Nephron (organoid): ENCODE data around the gene ALDH1A1.
"Not testable (repeated sequence)": the region's sequence is repeated elsewhere in the genome, so short reads cannot be mapped to it uniquely, and the experiment has no call there.

Experiments
- H3K27ac Mint-ChIP-seq, 3 experiments: 2 replicates each; pipeline ENCODE4 v1.8.0; 2020; ENCODE audit warnings: mixed read lengths in 3 of 3, mild to moderate bottlenecking in 2 of 3, moderate library complexity in 1 of 3
- H3K27me3 Mint-ChIP-seq: 2 replicates; pipeline ENCODE4 v1.8.0; 2021; ENCODE audit warnings: low read depth, mild to moderate bottlenecking, moderate library complexity, mixed read lengths
- H3K36me3 Mint-ChIP-seq: 2 replicates; pipeline ENCODE4 v1.8.0; 2020; ENCODE audit warnings: low read depth, mixed read lengths
- H3K4me1 Mint-ChIP-seq: 2 replicates; pipeline ENCODE4 v1.8.0; 2020; ENCODE audit warnings: mixed read lengths
- H3K4me3 Mint-ChIP-seq, 3 experiments: 2 replicates each; pipeline ENCODE4 v1.8.0; 2020; ENCODE audit warnings: mild to moderate bottlenecking in 3 of 3, mixed read lengths in 3 of 3, moderate library complexity in 2 of 3
- H3K9me3 Mint-ChIP-seq: 2 replicates; pipeline ENCODE4 v1.8.0; 2020; ENCODE audit warnings: mixed read lengths
- TF ChIP-seq, protein P1 (sequence below), 3 experiments: fragments of 200-600 bp; sonication (generic); IDR thresholded peaks; one replicate each; pipeline ENCODE4 v1.5.0; 2021; ENCODE audit warnings: antibody characterized with exemption in 3 of 3; ENCODE audit not compliant: unreplicated experiment in 3 of 3

ALDH1A1 gene

GRCh38 chr9:72874344-72874743 is 78.5 kb downstream of the ALDH1A1 start:
- H3K27me3 Mint-ChIP-seq: no peaks in the 10 kb centered on the region

DNA sequence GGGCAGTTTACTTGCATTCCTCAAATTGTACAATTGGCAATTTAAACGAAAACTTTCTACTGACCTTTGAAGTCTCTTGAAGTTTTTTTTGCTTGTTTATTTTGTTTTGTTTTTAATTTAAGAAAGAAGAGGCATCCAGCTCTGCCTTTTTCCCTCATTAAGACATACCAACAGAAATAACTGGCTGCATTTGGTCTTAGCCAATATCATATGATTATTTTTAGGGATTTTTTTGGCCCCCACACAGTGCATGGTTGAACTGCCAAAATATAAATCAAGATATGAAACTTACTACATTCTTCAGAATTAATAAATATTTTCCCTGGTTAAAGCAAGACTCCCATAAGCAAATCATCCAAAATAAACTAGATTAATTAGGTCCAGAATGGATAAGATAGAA is 79.4 kb downstream of the ALDH1A1 start:
- peaks cover 33% of the 10 kb centered on the region for H3K4me1 Mint-ChIP-seq
- H3K27ac Mint-ChIP-seq: peak overlapping the region; percentile 6 to 93 (median 83)

More at GRCh38 chr9:72874344-72874743, 78.5 kb downstream of the ALDH1A1 start:
- Mint-ChIP-seq H3K4me3 (no peak overlapping the region), H3K4me1 (peaks cover 33% of the 10 kb centered on the region), H3K36me3 (no peaks in the 10 kb centered on the region), H3K27ac (peak overlapping the region in 1 of 3 experiments; percentile 93), H3K9me3 (peaks cover 14% of the 10 kb centered on the region)
- TF ChIP-seq, protein P1, sequence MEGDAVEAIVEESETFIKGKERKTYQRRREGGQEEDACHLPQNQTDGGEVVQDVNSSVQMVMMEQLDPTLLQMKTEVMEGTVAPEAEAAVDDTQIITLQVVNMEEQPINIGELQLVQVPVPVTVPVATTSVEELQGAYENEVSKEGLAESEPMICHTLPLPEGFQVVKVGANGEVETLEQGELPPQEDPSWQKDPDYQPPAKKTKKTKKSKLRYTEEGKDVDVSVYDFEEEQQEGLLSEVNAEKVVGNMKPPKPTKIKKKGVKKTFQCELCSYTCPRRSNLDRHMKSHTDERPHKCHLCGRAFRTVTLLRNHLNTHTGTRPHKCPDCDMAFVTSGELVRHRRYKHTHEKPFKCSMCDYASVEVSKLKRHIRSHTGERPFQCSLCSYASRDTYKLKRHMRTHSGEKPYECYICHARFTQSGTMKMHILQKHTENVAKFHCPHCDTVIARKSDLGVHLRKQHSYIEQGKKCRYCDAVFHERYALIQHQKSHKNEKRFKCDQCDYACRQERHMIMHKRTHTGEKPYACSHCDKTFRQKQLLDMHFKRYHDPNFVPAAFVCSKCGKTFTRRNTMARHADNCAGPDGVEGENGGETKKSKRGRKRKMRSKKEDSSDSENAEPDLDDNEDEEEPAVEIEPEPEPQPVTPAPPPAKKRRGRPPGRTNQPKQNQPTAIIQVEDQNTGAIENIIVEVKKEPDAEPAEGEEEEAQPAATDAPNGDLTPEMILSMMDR (IDR thresholded peaks at IDR 0.05; ENCODE audit: unreplicated experiment in 3 of 3): no peak

DNA sequence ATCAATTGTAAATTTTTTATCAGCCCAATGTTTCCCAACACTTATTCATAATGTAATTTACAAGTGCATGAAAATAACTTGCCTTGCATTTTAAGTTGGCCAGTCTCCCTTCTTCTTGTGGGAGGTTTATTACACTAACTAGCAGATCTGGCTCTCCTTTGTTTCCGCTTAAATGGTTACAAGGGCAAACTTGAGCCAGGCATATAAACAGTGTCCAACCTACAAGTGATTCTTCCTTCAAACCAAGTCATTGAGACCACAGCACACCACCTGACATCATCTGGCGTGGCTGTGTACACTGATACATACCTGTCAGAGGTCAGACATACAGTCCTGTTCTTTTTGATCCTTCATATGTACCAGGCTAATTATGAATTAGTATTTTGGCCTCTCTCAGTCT is 80.1 kb downstream of the ALDH1A1 start:
- Mint-ChIP-seq H3K27ac (peak overlapping the region; percentile 29 to 93 (median 80)), H3K36me3 (no peaks in the 10 kb centered on the region), H3K9me3 (peaks cover 10% of the 10 kb centered on the region), H3K4me3 (no peak overlapping the region), H3K4me1 (peaks cover 33% of the 10 kb centered on the region), H3K27me3 (no peaks in the 10 kb centered on the region)
- TF ChIP-seq, protein P1 (IDR thresholded peaks at IDR 0.05; ENCODE audit: unreplicated experiment in 3 of 3): no peak

More for the DNA sequence above, 79.4 kb downstream of the ALDH1A1 start:
- peaks cover 8% of the 10 kb centered on the region for H3K9me3 Mint-ChIP-seq
- H3K36me3 Mint-ChIP-seq: no peaks in the 10 kb centered on the region
- TF ChIP-seq, protein P1 (IDR thresholded peaks at IDR 0.05; ENCODE audit: unreplicated experiment in 3 of 3): no peak
- no peak overlapping the region for H3K4me3 Mint-ChIP-seq
- H3K27me3 Mint-ChIP-seq: no peaks in the 10 kb centered on the region

GRCh38 chr9:72871685-72872084 is 81.2 kb downstream of the ALDH1A1 start:
- Mint-ChIP-seq H3K27me3 (no peaks in the 10 kb centered on the region), H3K9me3 (peaks cover 9% of the 10 kb centered on the region), H3K27ac (peak overlapping the region in 1 of 3 experiments; percentile 49), H3K4me3 (no peak overlapping the region), H3K4me1 (peaks cover 33% of the 10 kb centered on the region), H3K36me3 (peaks cover 3% of the 10 kb centered on the region)
- TF ChIP-seq, protein P1 (IDR thresholded peaks at IDR 0.05; ENCODE audit: unreplicated experiment in 3 of 3): peak; percentile 40 to 62 (median 51)

- TF ChIP-seq, protein P1 (IDR thresholded peaks at IDR 0.05; ENCODE audit: unreplicated experiment in 3 of 3): no peak
- H3K27ac Mint-ChIP-seq: peak overlapping the region; percentile 14 to 90 (median 66)
- peaks cover 7% of the 10 kb centered on the region for H3K9me3 Mint-ChIP-seq
- peaks cover 13% of the 10 kb centered on the region for H3K4me1 Mint-ChIP-seq
- H3K27me3 Mint-ChIP-seq: no peaks in the 10 kb centered on the region
- H3K36me3 Mint-ChIP-seq: peaks cover 3% of the 10 kb centered on the region
- no peak overlapping the region for H3K4me3 Mint-ChIP-seq
These were observed 88.5 kb downstream of the ALDH1A1 start for GRCh38 chr9:72864327-72864726.

DNA sequence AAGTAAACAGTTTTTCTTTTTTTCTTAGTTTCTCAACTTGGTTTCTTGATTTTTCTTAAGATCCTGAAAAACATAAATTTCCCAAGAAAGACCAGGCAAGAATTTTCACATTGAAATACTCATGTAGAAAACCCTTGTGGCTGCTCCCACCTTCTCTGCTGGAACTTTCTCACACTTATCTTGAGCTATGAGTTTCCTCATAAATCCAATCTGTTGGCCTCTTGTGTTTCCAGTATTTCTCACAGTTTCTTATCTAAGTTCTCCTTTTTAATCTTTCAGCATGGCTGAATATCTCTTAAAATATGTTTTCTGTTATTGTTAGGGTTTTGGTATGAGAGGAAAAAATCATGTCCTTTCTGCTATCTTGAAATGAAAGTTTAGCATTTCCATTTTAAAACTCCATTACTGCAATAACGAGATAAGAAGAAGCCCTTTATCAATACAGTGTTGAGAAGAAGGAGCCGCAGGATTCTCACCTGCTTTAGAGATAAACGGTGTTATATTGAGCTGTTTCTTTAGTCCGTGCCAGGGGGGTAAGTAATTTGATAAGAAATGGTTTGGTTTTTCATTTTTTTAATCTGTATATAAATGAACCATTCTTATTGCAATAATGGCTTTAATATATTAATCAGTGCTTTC is 89.3 kb downstream of the ALDH1A1 start:
- no peak overlapping the region for H3K4me3 Mint-ChIP-seq
- H3K27ac Mint-ChIP-seq: peak overlapping the region; percentile 14 to 28 (median 21)
- TF ChIP-seq, protein P1 (IDR thresholded peaks at IDR 0.05; ENCODE audit: unreplicated experiment in 3 of 3): no peak
- peaks cover 13% of the 10 kb centered on the region for H3K4me1 Mint-ChIP-seq
- H3K36me3 Mint-ChIP-seq: peaks cover 3% of the 10 kb centered on the region
- H3K27me3 Mint-ChIP-seq: no peaks in the 10 kb centered on the region
- peaks cover 7% of the 10 kb centered on the region for H3K9me3 Mint-ChIP-seq

DNA sequence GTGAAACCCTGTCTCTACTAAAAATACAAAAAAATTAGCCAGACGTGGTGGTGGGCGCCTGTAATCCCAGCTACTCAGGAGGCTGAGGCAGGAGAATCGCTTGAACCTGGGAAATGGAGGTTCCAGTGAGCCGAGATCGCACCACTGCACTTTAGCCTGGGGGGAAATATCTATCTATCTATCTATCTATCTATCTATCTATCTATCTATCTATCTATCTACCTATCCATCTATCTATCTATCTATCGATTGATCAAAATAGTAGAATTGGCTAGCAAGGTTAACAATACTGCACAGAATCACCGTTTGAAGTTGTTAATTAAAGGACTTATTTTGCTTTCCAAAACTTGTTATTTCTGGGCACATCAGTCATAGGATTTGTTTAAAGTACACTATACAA is 90.1 kb downstream of the ALDH1A1 start:
- peaks cover 15% of the 10 kb centered on the region for H3K4me1 Mint-ChIP-seq
- H3K9me3 Mint-ChIP-seq, H3K27me3 Mint-ChIP-seq, H3K4me3 Mint-ChIP-seq, H3K36me3 Mint-ChIP-seq: not testable (repeated sequence)
- peak overlapping the region in 1 of 3 experiments; percentile 14 for H3K27ac Mint-ChIP-seq
